Calu3 (cell line): ENCODE measurements around the gene ARMH3. TPM values are rescaled to one million over a fixed set of nuclear protein-coding genes. Genes with fewer than 3 reads are reported as not detected.

Experiments
- BruUV-seq: library from RNA; stranded (reverse); fragments of 400-500 nt; replicated peaks from 2 replicates; lab custom pipeline; 2021; lab: Mats Ljungman, UMichigan
- CTCF ChIA-PET: fragments of 300-600 bp; sonication (Branson Sonifier 250); formaldehyde crosslinking; loops from one replicate; lab custom pipeline; 2022; ENCODE audit warnings: antibody characterized with exemption; lab: Charles Lee
- DNase-seq: peaks from one replicate; pipeline ENCODE4 v3.0.0; 2022
- H3K27ac Mint-ChIP-seq: one replicate; pipeline ENCODE4 v1.8.0; 2022; ENCODE audit warnings: mixed read lengths; ENCODE audit not compliant: unreplicated experiment
- H3K27me3 Mint-ChIP-seq: one replicate; pipeline ENCODE4 v1.8.0; 2022; ENCODE audit warnings: mixed read lengths; ENCODE audit not compliant: unreplicated experiment
- H3K36me3 Mint-ChIP-seq: one replicate; pipeline ENCODE4 v1.8.0; 2022; ENCODE audit warnings: mild to moderate bottlenecking, moderate library complexity, mixed read lengths; ENCODE audit not compliant: insufficient read depth, unreplicated experiment
- H3K4me1 Mint-ChIP-seq: one replicate; pipeline ENCODE4 v1.8.0; 2022; ENCODE audit warnings: mild to moderate bottlenecking, low read depth, mixed read lengths; ENCODE audit not compliant: unreplicated experiment
- H3K4me3 Mint-ChIP-seq: one replicate; pipeline ENCODE4 v1.8.0; 2022; ENCODE audit warnings: mild to moderate bottlenecking, low read depth, moderate library complexity, mixed read lengths; ENCODE audit not compliant: unreplicated experiment
- H3K9me3 Mint-ChIP-seq: one replicate; pipeline ENCODE4 v1.8.0; 2022; ENCODE audit warnings: low read depth, mixed read lengths; ENCODE audit not compliant: unreplicated experiment
- intact Hi-C: fragments of 100-400 bp; cut with micrococcal nuclease; formaldehyde crosslinking; loops from one replicate; pipeline ENCODE4 v1.10.0; 2022; ENCODE audit not compliant: unreplicated experiment
- total RNA-seq: library from RNA; stranded (reverse); gene quantifications from 2 replicates; pipeline ENCODE4 v1.2.3, GENCODE V29; 2022
- TF ChIP-seq, protein P1 (sequence below): fragments of 200-600 bp; IDR thresholded peaks from one replicate; pipeline ENCODE4 v1.8.0; 2022; ENCODE audit warnings: antibody characterized with exemption; ENCODE audit not compliant: unreplicated experiment

The ARMH3 gene
- total RNA-seq, 1 experiment from 2014 or later = 14.1 TPM

- no peaks in the 10 kb centered on the region for H3K27me3 Mint-ChIP-seq
- intact Hi-C loops = no loop called here
- TF ChIP-seq, protein P1, sequence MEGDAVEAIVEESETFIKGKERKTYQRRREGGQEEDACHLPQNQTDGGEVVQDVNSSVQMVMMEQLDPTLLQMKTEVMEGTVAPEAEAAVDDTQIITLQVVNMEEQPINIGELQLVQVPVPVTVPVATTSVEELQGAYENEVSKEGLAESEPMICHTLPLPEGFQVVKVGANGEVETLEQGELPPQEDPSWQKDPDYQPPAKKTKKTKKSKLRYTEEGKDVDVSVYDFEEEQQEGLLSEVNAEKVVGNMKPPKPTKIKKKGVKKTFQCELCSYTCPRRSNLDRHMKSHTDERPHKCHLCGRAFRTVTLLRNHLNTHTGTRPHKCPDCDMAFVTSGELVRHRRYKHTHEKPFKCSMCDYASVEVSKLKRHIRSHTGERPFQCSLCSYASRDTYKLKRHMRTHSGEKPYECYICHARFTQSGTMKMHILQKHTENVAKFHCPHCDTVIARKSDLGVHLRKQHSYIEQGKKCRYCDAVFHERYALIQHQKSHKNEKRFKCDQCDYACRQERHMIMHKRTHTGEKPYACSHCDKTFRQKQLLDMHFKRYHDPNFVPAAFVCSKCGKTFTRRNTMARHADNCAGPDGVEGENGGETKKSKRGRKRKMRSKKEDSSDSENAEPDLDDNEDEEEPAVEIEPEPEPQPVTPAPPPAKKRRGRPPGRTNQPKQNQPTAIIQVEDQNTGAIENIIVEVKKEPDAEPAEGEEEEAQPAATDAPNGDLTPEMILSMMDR = no peak
- peaks cover 4% of the 10 kb centered on the region for H3K4me1 Mint-ChIP-seq
- H3K9me3 Mint-ChIP-seq = no peaks in the 10 kb centered on the region
- CTCF ChIA-PET = interaction anchor here (0.9 to 1.3 kb wide), 2 partner anchors 107 to 122 kb away, joined by 3 to 4 read pairs; no protein-coding TSS in a partner anchor
- DNase-seq = no peak
- BruUV-seq = no TSS peak
- H3K27ac Mint-ChIP-seq = no peak overlapping the region
- no peak overlapping the region for H3K4me3 Mint-ChIP-seq
- no peaks in the 10 kb centered on the region for H3K36me3 Mint-ChIP-seq
Observed at GRCh38 chr10:101888251-101888949, 167.6 kb downstream of the ARMH3 start.

DNA sequence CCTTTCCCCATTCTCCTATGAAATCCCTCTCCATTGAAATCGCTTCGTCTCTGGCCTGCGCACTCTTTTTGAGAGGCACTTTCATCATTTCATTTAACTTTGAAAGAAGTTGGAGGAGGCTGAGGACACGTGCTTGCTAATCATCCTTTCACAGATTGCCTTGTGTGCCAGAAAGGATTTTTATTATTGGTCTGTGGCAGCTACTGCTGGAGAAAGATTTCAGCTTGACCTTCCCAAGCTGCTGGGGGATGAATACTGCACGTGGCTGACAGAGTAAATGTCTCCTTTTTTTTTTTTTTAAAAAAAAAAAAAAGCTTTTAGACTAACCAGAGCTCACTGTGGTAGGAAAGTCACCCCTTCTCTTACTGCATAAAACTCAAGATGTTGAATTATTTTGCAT lies 168.2 kb downstream of the ARMH3 start:
- BruUV-seq = no TSS peak
- intact Hi-C loops = no loop called here
- Mint-ChIP-seq H3K27me3 (no peaks in the 10 kb centered on the region), H3K4me3 (no peak overlapping the region), H3K4me1 (no peaks in the 10 kb centered on the region), H3K27ac (no peak overlapping the region), H3K9me3 (no peaks in the 10 kb centered on the region), H3K36me3 (no peaks in the 10 kb centered on the region)
- CTCF ChIA-PET = interaction anchor here (0.9 to 1.3 kb wide), 2 partner anchors 108 to 122 kb away, joined by 3 to 4 read pairs; no protein-coding TSS in a partner anchor
- DNase-seq = no peak
- TF ChIP-seq, protein P1 = no peak

DNA sequence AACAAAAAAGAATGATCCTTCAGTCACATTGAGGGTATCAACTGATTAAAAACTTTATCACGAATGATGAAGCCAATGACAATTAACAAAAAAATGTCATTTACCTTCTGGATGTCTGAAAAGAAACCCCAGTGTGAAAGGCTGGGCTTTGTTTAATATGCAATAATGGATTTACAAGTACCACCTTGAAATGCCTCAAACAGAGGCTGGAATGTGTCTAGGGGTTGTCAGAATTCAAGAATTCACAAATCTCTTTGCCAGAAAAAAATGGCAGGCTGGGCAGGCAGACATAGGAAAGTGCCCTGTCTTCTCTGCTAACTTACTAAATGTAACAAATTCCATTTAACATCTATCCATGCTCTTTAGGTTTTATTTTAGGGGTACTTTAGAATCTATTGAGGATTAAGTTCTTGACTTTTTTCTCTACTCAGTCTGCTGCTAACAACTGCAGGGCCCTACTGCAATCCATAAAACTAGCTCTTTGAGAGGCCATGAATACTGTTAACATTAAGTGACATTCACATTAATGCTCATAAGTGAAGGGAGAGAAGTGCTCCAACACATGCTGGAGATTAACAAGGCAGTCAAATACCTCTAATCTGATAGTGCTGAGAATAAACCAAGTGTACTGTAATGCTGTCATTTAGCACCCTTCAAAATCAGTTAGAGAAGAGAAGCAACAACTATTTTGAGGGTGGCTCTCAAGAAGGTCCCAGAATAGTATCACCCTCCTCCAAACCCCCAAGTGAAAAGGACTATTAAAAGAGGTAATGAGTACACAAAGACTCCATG lies 169.3 kb downstream of the ARMH3 start:
- intact Hi-C loops = no loop called here
- H3K36me3 Mint-ChIP-seq = no peaks in the 10 kb centered on the region
- TF ChIP-seq, protein P1 = no peak
- no peak for DNase-seq
- CTCF ChIA-PET = interaction anchor here (0.6 to 2.2 kb wide), 2 partner anchors 27 to 123 kb away, joined by 6 to 12 read pairs; no protein-coding TSS in a partner anchor
- H3K4me3 Mint-ChIP-seq = no peak overlapping the region
- BruUV-seq = no TSS peak
- H3K27ac Mint-ChIP-seq = no peak overlapping the region
- no peaks in the 10 kb centered on the region for H3K27me3 Mint-ChIP-seq
- H3K4me1 Mint-ChIP-seq = no peaks in the 10 kb centered on the region
- no peaks in the 10 kb centered on the region for H3K9me3 Mint-ChIP-seq

DNA sequence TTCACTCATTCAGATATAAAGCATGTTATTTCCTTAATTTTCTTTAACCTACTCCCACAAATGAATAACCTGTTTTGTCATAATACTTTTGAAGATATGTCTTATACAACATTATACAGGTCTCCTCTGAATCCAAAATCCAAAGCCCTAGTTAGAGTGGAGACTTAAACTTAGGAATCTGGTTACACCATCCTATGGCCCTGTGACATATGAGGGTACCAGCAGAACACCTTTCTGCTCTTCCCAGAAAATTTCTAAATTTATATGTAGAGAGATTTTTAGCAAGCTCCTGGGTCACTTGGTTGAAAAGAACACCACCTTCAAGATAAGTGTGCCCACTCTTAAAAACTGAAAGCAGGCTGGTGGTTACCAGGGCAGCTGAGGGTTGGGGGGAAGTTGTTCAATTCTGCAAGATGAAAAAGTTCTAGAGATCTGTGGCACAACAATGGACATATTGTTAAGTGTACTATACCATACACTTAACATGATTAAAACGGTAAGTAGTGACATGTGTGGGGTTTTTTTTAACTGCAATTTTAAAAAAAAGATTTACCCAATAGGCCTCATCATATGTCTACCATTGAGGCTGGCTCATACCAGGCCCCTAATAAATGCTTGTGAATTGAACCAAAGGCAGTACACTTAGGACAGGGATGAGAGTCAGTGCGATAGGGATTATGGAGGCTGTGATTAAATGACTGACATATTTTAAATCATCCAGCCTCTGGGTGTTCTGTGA lies 174.8 kb downstream of the ARMH3 start:
- TF ChIP-seq, protein P1 = no peak
- H3K4me3 Mint-ChIP-seq = no peak overlapping the region
- no peak overlapping the region for H3K27ac Mint-ChIP-seq
- CTCF ChIA-PET = interaction anchor here (0.6 kb wide), 1 partner anchor 65 kb away, joined by 4 read pairs; no protein-coding TSS in a partner anchor
- H3K36me3 Mint-ChIP-seq = no peaks in the 10 kb centered on the region
- H3K27me3 Mint-ChIP-seq = no peaks in the 10 kb centered on the region
- no TSS peak for BruUV-seq
- intact Hi-C loops = no loop called here
- no peaks in the 10 kb centered on the region for H3K4me1 Mint-ChIP-seq
- DNase-seq = no peak
- H3K9me3 Mint-ChIP-seq = no peaks in the 10 kb centered on the region
